ENCODE data around the gene CLBA1.

DNA sequence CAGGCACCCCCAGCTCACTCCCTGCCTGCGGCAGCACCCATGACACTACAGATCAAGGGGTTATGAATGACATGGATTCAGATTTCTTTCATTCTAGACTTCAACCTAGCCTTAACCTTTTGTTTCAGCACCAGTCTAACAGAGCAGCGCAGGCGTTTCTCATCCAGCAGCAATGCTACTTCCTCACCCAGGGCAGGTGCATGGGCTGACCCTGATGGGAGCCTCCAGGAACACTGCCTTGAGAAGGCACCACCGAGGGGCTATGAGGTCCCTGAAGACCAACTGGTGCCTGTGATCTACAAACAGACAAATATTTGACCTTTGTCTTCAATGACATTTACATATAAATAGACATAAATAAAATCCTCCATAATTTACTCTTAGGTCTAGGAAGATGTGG lies 24.5 kb downstream of the CLBA1 start:
- TF ChIP-seq, protein P1, sequence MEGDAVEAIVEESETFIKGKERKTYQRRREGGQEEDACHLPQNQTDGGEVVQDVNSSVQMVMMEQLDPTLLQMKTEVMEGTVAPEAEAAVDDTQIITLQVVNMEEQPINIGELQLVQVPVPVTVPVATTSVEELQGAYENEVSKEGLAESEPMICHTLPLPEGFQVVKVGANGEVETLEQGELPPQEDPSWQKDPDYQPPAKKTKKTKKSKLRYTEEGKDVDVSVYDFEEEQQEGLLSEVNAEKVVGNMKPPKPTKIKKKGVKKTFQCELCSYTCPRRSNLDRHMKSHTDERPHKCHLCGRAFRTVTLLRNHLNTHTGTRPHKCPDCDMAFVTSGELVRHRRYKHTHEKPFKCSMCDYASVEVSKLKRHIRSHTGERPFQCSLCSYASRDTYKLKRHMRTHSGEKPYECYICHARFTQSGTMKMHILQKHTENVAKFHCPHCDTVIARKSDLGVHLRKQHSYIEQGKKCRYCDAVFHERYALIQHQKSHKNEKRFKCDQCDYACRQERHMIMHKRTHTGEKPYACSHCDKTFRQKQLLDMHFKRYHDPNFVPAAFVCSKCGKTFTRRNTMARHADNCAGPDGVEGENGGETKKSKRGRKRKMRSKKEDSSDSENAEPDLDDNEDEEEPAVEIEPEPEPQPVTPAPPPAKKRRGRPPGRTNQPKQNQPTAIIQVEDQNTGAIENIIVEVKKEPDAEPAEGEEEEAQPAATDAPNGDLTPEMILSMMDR (conservative IDR thresholded peaks at IDR 0.05; ENCODE audit: low read depth, low read length) = no peak
- no peak for TF ChIP-seq EZH2 (IDR thresholded peaks at IDR 0.05; ENCODE audit: low read length, unreplicated experiment)

All from PC-3 (cell line).